Measurements from ENCODE around the gene MPDU1.

Gene MPDU1

DNA sequence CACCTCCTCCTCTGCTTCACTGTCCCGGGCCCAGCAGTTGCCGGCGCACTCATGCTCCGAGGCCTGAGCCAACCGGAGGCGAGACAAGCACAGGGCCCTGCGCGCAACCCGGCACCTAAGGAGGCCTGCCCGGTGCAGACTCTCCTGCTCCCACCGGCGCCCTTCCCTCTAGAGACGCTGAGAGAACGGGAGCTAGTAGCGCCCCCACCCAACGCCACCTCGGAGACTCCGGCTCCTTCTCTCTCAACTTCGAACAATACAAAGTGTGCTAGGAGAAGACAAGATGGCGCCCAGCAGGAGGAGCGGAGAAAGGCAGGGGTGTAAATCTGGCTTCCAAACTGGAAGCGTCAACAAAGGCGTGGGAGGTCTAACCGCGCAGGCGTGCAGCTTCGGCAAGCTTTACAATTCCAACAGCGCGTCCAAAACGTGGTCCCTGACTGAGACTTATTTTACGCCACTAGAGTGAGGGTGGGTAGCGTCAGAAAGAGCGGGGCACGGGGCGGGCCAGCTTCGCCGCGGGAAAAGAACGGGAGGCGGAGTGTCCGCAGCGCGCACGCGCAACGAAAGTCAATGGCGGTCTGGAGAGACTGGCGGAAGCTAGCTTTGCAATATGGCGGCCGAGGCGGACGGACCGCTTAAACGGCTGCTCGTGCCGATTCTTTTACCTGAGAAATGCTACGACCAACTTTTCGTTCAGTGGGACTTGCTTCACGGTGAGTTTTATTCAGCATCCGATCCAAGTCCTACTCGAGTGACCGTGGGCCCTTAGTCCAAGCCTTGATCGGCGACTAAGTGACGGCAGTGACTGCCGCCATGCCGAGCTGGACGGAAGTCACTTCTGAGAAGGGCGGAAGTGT lies at the start of gene MPDU1:
Gene MPDU1, plus strand, starts transcription at position 600 of the 857 bp plus-strand sequence. Its CDS starts 11 bp downstream, at position 611.
- peak; percentile 98 for DNase-seq (ENCODE audit: low spot score in 2 of 2)
- no peaks in the 10 kb centered on the region for H3K9me3 ChIP-seq
- in situ Hi-C loops (cut with MboI; ENCODE audit: low sequenced_read_pairs), result no loop called here
- H3K4me3 ChIP-seq, result peak within 1 kb of the TSS; percentile 91
- H3K4me1 ChIP-seq, result peaks cover 21% of the 10 kb centered on the region
- peaks cover 28% of the 10 kb centered on the region for H3K36me3 ChIP-seq (replicated peaks)
- no peaks in the 10 kb centered on the region for H3K27me3 ChIP-seq (ENCODE audit: low read depth)

DNA sequence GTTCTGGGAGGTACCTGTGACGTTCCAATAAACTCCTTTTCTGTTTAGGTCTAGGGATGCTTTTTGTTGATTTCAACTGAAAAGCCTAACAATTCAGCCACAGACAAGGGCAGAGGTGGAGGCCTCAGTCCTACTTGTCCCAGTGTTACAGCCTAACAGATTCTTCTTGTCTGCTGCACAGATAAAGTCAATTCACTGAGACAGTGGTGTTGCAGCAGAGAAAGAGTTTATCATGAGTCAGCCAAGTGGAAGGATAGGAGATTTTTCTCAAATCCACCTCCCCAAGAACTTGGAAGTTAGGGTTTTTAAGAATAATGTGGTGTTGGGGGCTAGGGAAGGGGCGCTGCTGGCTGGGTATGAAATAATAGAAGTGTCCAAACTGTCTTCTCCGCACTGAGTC lies 45.6 kb upstream of the MPDU1 start:
- no peak overlapping the region for H3K4me3 ChIP-seq
- no peaks in the 10 kb centered on the region for H3K36me3 ChIP-seq (replicated peaks)
- in situ Hi-C loops (cut with MboI; ENCODE audit: low sequenced_read_pairs), result no loop called here
- no peaks in the 10 kb centered on the region for H3K27me3 ChIP-seq (ENCODE audit: low read depth)
- peaks cover 10% of the 10 kb centered on the region for H3K9me3 ChIP-seq
- no peak for DNase-seq (ENCODE audit: low spot score in 2 of 2)
- peaks cover 10% of the 10 kb centered on the region for H3K4me1 ChIP-seq

DNA sequence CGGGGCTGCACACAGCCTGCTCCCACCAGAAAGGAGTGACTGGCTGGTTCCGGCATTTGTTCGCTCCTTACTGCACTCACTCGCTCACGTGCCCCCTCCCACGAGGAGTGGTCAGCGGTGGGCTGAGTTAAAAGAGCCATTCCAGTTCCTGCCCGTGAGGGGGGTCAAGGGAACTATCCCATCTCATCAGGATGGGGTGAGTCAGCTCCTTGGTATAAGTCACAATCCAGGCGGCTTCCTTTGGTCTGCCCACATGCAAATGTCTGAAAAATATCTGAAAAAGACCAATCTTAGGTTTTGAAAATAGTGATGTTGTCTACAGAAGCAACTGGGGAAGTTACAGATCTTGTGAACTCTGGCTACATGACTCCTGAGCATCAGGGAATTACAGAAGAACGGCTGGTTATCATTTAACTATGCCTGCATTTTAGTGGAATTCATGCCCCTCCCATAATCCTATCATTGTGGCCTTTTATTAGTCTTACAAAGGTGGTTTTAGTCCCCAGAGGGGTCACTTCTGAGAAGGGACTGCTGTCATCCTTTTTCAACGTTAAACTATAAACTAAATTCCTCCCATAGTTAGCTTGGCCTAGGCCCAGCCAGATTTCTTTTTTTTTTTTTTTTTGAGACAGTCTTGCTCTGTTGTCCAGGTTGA lies 44.6 kb upstream of the MPDU1 start:
- Histone ChIP-seq H3K4me1 (peaks cover 10% of the 10 kb centered on the region), H3K9me3 (peaks cover 10% of the 10 kb centered on the region), H3K36me3 (replicated peaks) (no peaks in the 10 kb centered on the region), H3K4me3 (no peak overlapping the region), H3K27me3 (ENCODE audit: low read depth) (no peaks in the 10 kb centered on the region)
- in situ Hi-C loops (cut with MboI; ENCODE audit: low sequenced_read_pairs), result no loop called here
- peak in 1 of 2 experiments; percentile 59 for DNase-seq (ENCODE audit: low spot score in 2 of 2)

DNA sequence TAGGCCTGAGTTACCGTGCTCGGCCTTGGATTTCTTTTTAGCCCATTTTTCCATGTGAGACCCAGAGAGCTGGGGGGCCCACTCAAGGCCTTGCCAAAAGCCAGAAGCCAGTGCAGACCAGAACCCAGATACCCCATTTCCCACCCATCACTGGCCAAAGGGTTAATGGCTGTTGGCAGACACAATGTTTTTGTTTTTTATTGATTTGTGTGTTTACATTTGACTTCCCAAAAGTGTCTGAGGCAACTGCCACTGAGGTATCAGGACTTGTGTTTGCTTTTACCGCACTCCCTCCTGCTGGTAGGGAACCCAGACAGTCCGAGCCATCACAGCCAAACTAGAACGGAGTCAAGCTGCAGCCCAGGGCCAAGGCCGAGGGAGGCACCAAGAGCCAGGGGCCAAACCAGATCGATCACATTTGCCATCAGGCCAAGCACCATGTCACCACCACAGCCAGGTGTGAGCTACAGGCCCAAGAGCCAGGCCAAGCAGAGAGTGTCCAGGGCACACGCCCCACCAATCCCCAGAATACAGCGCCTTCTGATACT lies 42.5 kb upstream of the MPDU1 start:
- H3K4me1 ChIP-seq, result peaks cover 10% of the 10 kb centered on the region
- DNase-seq (ENCODE audit: low spot score in 2 of 2), result no peak
- H3K27me3 ChIP-seq (ENCODE audit: low read depth), result no peaks in the 10 kb centered on the region
- peaks cover 10% of the 10 kb centered on the region for H3K9me3 ChIP-seq
- in situ Hi-C loops (cut with MboI; ENCODE audit: low sequenced_read_pairs), result no loop called here
- H3K4me3 ChIP-seq, result no peak overlapping the region
- H3K36me3 ChIP-seq (replicated peaks), result no peaks in the 10 kb centered on the region

DNA sequence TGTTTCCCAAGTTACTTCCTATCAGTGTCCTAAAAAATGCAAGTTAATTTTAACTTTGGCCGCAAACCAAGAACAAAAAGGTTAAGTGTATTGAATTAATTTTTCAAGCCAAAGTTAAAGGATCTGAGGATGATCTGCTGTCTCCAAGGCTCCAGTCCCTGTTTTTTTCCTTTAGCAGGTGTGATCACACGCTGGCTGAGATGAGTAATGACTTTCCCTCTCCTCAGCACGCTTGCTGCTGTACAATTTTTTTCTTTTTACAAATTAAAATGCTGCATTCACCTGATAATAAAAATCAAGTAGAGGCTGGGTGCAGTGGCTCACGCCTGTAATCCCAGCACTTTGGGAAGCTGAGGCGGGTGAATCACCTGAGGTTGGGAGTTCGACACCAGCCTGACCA lies 38.7 kb upstream of the MPDU1 start:
- Histone ChIP-seq H3K4me1 (peaks cover 8% of the 10 kb centered on the region), H3K4me3 (no peak overlapping the region), H3K9me3 (no peaks in the 10 kb centered on the region), H3K27me3 (ENCODE audit: low read depth) (no peaks in the 10 kb centered on the region), H3K36me3 (replicated peaks) (no peaks in the 10 kb centered on the region)
- in situ Hi-C loops (cut with MboI; ENCODE audit: low sequenced_read_pairs), result no loop called here
- no peak for DNase-seq (ENCODE audit: low spot score in 2 of 2)

DNA sequence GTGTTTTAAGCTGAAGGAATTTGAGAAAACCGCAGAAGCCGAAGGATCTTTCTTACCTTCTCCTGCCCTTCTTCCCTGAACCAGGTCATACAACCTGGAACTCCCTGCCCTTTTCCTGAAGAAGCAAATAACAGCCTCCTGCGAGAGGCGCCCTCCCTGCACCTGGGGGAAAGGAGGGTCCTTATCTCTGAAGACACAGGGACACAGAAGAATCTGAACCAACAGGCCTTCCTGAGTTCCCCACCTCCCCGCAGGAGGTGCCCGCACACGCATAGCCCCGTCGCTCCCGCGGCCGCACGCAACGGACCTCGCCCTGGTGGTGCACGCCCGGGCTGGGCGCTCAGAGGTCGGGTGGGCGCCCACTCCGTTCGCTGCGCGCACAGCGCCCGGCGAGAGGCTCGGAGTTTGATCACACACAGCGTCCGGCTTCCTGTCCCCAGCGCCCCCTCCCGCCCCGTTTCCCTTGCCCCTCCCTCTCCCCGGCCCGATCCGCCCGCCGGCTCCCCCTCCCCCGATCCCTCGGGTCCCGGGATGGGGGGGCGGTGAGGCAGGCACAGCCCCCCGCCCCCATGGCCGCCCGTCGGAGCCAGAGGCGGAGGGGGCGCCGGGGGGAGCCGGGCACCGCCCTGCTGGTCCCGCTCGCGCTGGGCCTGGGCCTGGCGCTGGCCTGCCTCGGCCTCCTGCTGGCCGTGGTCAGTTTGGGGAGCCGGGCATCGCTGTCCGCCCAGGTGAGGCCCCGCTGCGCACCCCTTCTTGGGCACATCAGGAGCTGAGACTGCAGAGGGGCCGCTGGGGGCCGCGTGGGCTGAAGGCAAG lies 34.9 kb upstream of the MPDU1 start, which contains the start of gene TNFSF12:
Gene TNFSF12, plus strand, starts transcription at position 474 of the 816 bp plus-strand sequence. Its CDS starts 96 bp downstream, at position 570.
- no peaks in the 10 kb centered on the region for H3K27me3 ChIP-seq (ENCODE audit: low read depth)
- H3K9me3 ChIP-seq, result no peaks in the 10 kb centered on the region
- H3K4me1 ChIP-seq, result peaks cover 8% of the 10 kb centered on the region
- no peaks in the 10 kb centered on the region for H3K36me3 ChIP-seq (replicated peaks)
- peak within 1 kb of the TSS; percentile 37 for H3K4me3 ChIP-seq
- DNase-seq (ENCODE audit: low spot score in 2 of 2), result peak in 1 of 2 experiments; percentile 76
- in situ Hi-C loops (cut with MboI; ENCODE audit: low sequenced_read_pairs), result no loop called here

DNA sequence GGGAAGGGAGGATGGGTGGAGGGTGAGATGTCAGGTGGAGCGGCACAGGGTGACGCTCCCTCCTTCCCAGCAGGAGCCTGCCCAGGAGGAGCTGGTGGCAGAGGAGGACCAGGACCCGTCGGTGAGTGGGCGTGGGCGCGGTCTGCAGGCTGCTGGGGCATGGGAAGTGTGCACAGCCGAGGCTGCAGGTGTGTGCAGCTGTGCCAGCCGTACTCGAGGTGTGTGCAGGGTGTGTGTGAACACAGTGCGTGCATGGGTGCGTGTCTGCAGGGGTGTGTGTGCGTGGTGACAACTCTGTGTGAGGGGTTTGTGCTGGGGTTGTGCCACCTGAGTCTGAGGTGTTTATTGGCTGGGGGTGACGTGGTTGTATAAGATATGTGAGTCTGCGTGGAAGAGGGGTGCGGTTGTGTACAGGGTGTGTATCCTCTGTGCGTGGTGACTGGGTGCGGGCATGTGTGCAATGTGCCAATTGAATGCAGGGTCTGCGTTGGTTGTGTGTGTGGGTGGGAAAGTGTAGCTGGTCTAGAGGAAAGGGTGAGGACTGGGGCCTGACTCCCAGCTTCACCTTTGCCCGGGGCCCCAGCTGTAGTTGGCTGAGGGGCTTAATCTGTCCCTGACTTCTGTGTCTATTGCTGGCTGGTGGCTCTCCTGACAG lies 34.1 kb upstream of the MPDU1 start:
- no peaks in the 10 kb centered on the region for H3K9me3 ChIP-seq
- peaks cover 8% of the 10 kb centered on the region for H3K4me1 ChIP-seq
- DNase-seq (ENCODE audit: low spot score in 2 of 2), result no peak
- H3K27me3 ChIP-seq (ENCODE audit: low read depth), result no peaks in the 10 kb centered on the region
- H3K4me3 ChIP-seq, result peak overlapping the region; percentile 37
- in situ Hi-C loops (cut with MboI; ENCODE audit: low sequenced_read_pairs), result no loop called here
- H3K36me3 ChIP-seq (replicated peaks), result no peaks in the 10 kb centered on the region

DNA sequence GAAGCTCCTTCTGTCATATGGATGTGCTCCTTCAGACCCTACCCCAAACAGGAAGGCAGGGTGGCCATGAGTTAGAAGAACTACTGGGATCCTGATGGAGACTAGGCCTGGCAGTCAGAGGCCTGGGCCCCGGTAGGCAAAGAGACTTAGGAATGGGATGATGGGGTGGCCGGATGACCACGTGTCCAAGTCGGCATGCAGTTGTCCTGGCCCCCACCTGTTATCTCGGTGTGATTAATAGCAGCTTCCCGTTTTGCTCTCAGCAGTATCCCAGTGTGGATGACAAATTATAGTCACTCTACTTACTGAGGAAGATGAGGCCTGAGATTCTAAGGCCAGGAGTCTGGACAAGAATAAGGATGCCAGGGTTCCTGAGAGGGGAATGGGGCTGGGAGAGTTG lies 33.3 kb upstream of the MPDU1 start:
- in situ Hi-C loops (cut with MboI; ENCODE audit: low sequenced_read_pairs), result no loop called here

DNA sequence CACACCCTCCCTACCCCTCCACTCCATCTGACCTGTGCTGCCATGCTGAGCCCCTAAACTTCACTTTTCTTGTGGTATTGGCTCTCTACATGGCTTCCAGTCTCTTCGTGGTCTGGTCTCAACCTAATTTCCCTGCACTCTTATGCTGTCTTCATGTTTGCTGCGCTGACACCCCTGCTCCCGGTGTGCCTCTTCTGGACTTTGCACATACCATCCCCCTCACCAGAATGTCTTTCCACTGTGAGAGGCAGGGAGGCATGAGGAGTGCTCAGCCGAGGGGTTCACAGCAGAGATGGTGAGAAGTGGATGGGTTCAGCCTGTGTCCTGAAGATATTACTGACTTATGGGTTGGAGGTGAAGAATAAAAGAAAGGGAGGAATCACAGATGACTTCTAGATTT lies 32.3 kb upstream of the MPDU1 start:
- Histone ChIP-seq H3K4me3 (no peak overlapping the region), H3K9me3 (no peaks in the 10 kb centered on the region), H3K4me1 (peaks cover 8% of the 10 kb centered on the region), H3K36me3 (replicated peaks) (no peaks in the 10 kb centered on the region), H3K27me3 (ENCODE audit: low read depth) (no peaks in the 10 kb centered on the region)
- DNase-seq (ENCODE audit: low spot score in 2 of 2), result no peak
- in situ Hi-C loops (cut with MboI; ENCODE audit: low sequenced_read_pairs), result no loop called here

More for the DNA sequence above, 33.3 kb upstream of the MPDU1 start:
- H3K27me3 ChIP-seq (ENCODE audit: low read depth), result no peaks in the 10 kb centered on the region
- H3K36me3 ChIP-seq (replicated peaks), result no peaks in the 10 kb centered on the region
- DNase-seq (ENCODE audit: low spot score in 2 of 2), result no peak
- H3K9me3 ChIP-seq, result no peaks in the 10 kb centered on the region
- peaks cover 8% of the 10 kb centered on the region for H3K4me1 ChIP-seq
- H3K4me3 ChIP-seq, result no peak overlapping the region

DNA sequence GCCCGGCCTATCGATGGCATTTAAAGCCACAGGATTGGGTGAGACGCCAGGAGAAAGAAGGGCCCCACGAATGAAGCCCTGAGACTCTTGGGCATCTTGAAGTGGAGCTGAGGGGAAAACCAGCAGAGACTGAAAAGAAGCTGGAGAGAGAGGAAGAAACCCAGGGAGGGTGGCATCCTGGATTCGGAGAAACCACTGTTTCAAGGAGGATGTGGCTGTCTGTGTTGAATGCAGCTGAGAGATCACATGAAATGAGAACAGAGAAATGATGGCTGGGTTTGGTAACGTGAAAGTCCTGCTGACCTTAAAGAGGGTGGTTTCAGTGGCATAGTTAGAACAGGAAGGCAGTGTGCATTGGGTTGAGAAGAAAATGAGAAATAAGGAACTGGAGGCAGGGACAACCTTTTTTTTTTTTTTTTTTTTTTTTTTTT lies 31.0 kb upstream of the MPDU1 start:
- Histone ChIP-seq H3K27me3 (ENCODE audit: low read depth) (no peaks in the 10 kb centered on the region), H3K4me1 (peaks cover 8% of the 10 kb centered on the region), H3K9me3 (no peaks in the 10 kb centered on the region), H3K4me3 (no peak overlapping the region), H3K36me3 (replicated peaks) (no peaks in the 10 kb centered on the region)
- in situ Hi-C loops (cut with MboI; ENCODE audit: low sequenced_read_pairs), result no loop called here
- DNase-seq (ENCODE audit: low spot score in 2 of 2), result no peak

DNA sequence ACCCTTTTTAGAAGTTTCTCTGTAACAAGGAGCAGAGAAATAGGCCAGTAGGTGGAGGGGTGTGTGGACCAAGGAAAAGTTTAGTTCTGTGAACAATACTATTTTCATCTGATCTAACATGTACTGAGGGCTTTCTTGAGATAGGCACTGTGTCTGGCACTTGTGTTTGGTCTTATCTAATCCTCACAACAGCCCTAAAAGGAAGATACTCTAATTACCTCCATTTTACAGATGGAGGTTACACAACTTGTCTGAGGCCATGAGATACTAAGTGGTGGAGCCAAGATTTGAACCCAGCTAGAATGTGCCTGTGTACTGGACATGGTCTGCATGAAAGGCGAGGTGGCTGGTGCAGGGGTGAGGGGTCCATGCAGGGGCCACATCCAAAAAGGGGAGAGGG lies 30.3 kb upstream of the MPDU1 start:
- H3K9me3 ChIP-seq, result no peaks in the 10 kb centered on the region
- in situ Hi-C loops (cut with MboI; ENCODE audit: low sequenced_read_pairs), result no loop called here
- H3K36me3 ChIP-seq (replicated peaks), result no peaks in the 10 kb centered on the region
- DNase-seq (ENCODE audit: low spot score in 2 of 2), result no peak
- H3K4me3 ChIP-seq, result no peak overlapping the region
- no peaks in the 10 kb centered on the region for H3K27me3 ChIP-seq (ENCODE audit: low read depth)
- H3K4me1 ChIP-seq, result peaks cover 6% of the 10 kb centered on the region

DNA sequence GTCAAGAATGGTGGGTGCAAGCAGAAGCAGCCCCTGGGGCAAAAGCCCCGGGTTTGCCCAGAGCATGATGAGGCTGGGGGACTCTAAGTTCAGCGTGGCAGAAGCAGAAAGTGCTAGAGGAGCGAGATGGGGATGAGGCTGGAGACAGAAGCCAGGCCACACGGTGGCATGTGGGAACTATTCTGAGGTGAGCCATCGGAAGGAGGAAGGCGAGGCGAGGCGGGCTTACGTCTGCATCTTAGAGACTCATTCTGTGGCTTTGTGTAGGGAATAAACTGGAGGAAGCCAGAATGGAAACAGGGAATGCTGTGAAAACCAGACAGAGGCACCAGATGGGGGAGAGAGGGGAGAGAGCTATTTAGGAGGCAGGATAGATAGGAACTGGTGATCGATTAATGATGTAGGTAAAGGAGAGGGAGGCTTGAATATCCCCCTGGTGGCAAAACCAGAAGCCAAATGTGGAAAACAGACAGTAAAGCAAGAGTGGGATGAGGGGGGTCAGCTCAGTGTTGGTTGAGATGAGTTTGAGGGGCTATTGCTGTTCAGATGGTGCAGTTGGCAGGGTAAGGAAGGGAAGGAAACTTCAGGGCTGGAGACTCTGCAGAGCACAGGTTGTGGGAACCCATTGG lies 28.2 kb upstream of the MPDU1 start:
- DNase-seq (ENCODE audit: low spot score in 2 of 2), result no peak
- Histone ChIP-seq H3K4me3 (no peak overlapping the region), H3K27me3 (ENCODE audit: low read depth) (no peaks in the 10 kb centered on the region), H3K9me3 (no peaks in the 10 kb centered on the region), H3K36me3 (replicated peaks) (no peaks in the 10 kb centered on the region), H3K4me1 (no peaks in the 10 kb centered on the region)
- in situ Hi-C loops (cut with MboI; ENCODE audit: low sequenced_read_pairs), result no loop called here

DNA sequence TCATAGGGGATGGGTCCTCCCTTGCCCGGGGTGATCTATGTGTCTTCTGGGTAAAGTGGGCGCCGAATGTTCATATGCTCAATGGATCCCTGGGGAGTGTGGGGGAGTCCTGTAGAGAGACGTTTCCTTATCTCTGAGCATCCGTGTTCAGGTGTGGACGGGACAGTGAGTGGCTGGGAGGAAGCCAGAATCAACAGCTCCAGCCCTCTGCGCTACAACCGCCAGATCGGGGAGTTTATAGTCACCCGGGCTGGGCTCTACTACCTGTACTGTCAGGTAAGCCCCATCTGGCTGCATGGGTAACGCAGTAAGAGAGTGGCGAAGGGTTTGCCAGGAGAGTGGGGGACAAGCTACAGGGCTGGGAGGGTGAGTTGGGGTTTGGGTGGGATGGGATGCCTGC lies 27.0 kb upstream of the MPDU1 start:
- Histone ChIP-seq H3K36me3 (replicated peaks) (no peaks in the 10 kb centered on the region), H3K4me3 (no peak overlapping the region), H3K4me1 (peaks cover 4% of the 10 kb centered on the region), H3K27me3 (ENCODE audit: low read depth) (no peaks in the 10 kb centered on the region), H3K9me3 (no peaks in the 10 kb centered on the region)
- DNase-seq (ENCODE audit: low spot score in 2 of 2), result no peak
- in situ Hi-C loops (cut with MboI; ENCODE audit: low sequenced_read_pairs), result no loop called here

All from HAP-1 (cell line).